HepG2 (cell line): ENCODE data around the gene CROCC. TPM values are rescaled to one million over a fixed set of nuclear protein-coding genes. Genes with fewer than 3 reads are reported as not detected.

Source experiments
- ARID3A ChIP-seq: IDR thresholded peaks from 2 replicates; pipeline ENCODE4 v1.6.1; 2012; ENCODE audit warnings: low read depth, low read length, improper control_type of control experiment
- ATAD3A ChIP-seq: sonication (generic); formaldehyde crosslinking; IDR thresholded peaks from 2 replicates; pipeline ENCODE4 v1.4.0; 2020; ENCODE audit warnings: missing genetic modification reagents
- CEBPG ChIP-seq: IDR thresholded peaks from 2 replicates; pipeline ENCODE4 v1.6.1; 2016
- CREM ChIP-seq, 2 experiments: sonication (generic) in 1 of 2; formaldehyde crosslinking in 1 of 2; IDR thresholded peaks; 2 replicates each; pipeline versions ENCODE4 v1.4.0 to v1.6.1; 2016 to 2020; ENCODE audit warnings: antibody characterized with exemption in 1 of 2, mild to moderate bottlenecking in 1 of 2, missing genetic modification reagents in 1 of 2
- DMAP1 ChIP-seq: IDR thresholded peaks from 2 replicates; pipeline ENCODE4 v1.6.1; 2016
- DR1 ChIP-seq: sonication (generic); formaldehyde crosslinking; IDR thresholded peaks from 2 replicates; pipeline ENCODE4 v1.8.0; 2021; ENCODE audit warnings: mild to moderate bottlenecking, missing genetic modification reagents, inconsistent platforms
- HOXA3 ChIP-seq: sonication (generic); formaldehyde crosslinking; IDR thresholded peaks from 2 replicates; pipeline ENCODE4 v1.5.0; 2020; ENCODE audit warnings: missing genetic modification reagents
- NFKB2 ChIP-seq: sonication (generic); formaldehyde crosslinking; IDR thresholded peaks from 2 replicates; pipeline ENCODE4 v1.4.0; 2020; ENCODE audit warnings: missing genetic modification reagents, borderline replicate concordance
- NR1H2 ChIP-seq: sonication (generic); formaldehyde crosslinking; IDR thresholded peaks from 2 replicates; pipeline ENCODE4 v1.8.1; 2022; ENCODE audit warnings: low read depth, missing genetic modification reagents, borderline replicate concordance
- POLR2AphosphoS2 ChIP-seq: IDR thresholded peaks from 2 replicates; pipeline ENCODE4 v1.6.1; 2011; ENCODE audit warnings: low read depth, low read length, improper control_type of control experiment
- PRDM4 ChIP-seq: sonication (generic); formaldehyde crosslinking; IDR thresholded peaks from 2 replicates; pipeline ENCODE4 v1.9.0; 2021; ENCODE audit warnings: missing genetic modification reagents, borderline replicate concordance
- TBX2 ChIP-seq: sonication (generic); formaldehyde crosslinking; IDR thresholded peaks from 2 replicates; pipeline ENCODE4 v1.5.0; 2020; ENCODE audit warnings: missing genetic modification reagents, mild to moderate bottlenecking, borderline replicate concordance
- TEF ChIP-seq: sonication (generic); formaldehyde crosslinking; IDR thresholded peaks from 2 replicates; pipeline ENCODE4 v1.5.0; 2020; ENCODE audit warnings: missing genetic modification reagents
- ZFY ChIP-seq: sonication (generic); formaldehyde crosslinking; IDR thresholded peaks from 2 replicates; pipeline ENCODE4 v1.4.0; 2020; ENCODE audit warnings: missing genetic modification reagents
- ZNF160 ChIP-seq: sonication (generic); formaldehyde crosslinking; IDR thresholded peaks from 2 replicates; pipeline ENCODE4 v1.8.0; 2022; ENCODE audit warnings: mild to moderate bottlenecking, inconsistent platforms, missing genetic modification reagents
- ZNF34 ChIP-seq: sonication (generic); formaldehyde crosslinking; IDR thresholded peaks from 2 replicates; pipeline ENCODE4 v1.4.0; 2020; ENCODE audit warnings: mild to moderate bottlenecking, missing genetic modification reagents, borderline replicate concordance
- ZNF430 ChIP-seq: sonication (generic); formaldehyde crosslinking; IDR thresholded peaks from 2 replicates; pipeline ENCODE4 v1.9.0; 2021; ENCODE audit warnings: mild to moderate bottlenecking, missing genetic modification reagents
- ZNF570 ChIP-seq: sonication (generic); formaldehyde crosslinking; IDR thresholded peaks from 2 replicates; pipeline ENCODE4 v1.4.0; 2020; ENCODE audit warnings: mild to moderate bottlenecking, missing genetic modification reagents, borderline replicate concordance
- ZNF883 ChIP-seq: sonication (generic); formaldehyde crosslinking; IDR thresholded peaks from 2 replicates; pipeline ENCODE4 v1.5.1; 2020; ENCODE audit warnings: mild to moderate bottlenecking, missing genetic modification reagents; ENCODE audit errors: not compliant biosample characterization
- ZSCAN5A ChIP-seq: sonication (generic); formaldehyde crosslinking; IDR thresholded peaks from 2 replicates; pipeline ENCODE4 v1.8.0; 2022; ENCODE audit warnings: mild to moderate bottlenecking, missing genetic modification reagents, borderline replicate concordance
- ZZZ3 ChIP-seq: sonication (generic); formaldehyde crosslinking; IDR thresholded peaks from 2 replicates; pipeline ENCODE4 v1.4.0; 2020; ENCODE audit warnings: missing genetic modification reagents, mild to moderate bottlenecking, borderline replicate concordance
- polyA plus RNA-seq, 8 experiments: library from polyadenylated mRNA; depleted of rRNA in 3 of 8; stranded (reverse) in 7 of 8; unstranded in 1 of 8; fragments of >200 nt; fragmentation: Illumina TruSeq in 4 of 8; extraction: Trizol in 4 of 8; gene quantifications; 2 replicates each; pipeline versions ENCODE4 v1.2.1 to v1.2.3, GENCODE V29; 2011 to 2016; ENCODE audit warnings: low read depth in 4 of 8, missing spikeins in 1 of 8, mixed read lengths in 1 of 8; ENCODE audit not compliant: insufficient read depth in 1 of 8
- total RNA-seq, 5 experiments: library from RNA; depleted of rRNA; stranded (reverse); fragments of >200 nt; fragmentation: Illumina TruSeq; extraction: Trizol; gene quantifications; 2 replicates each; pipeline ENCODE4 v1.2.3, GENCODE V29; 2016; ENCODE audit warnings: low read depth in 1 of 5

Gene CROCC
- total and polyA plus RNA-seq, 2 of the 13 experiments (the other 11 are each of a cell fraction or from before 2014, with no cell fraction given) = 7.8 to 15.5 TPM

GRCh38 chr1:16905110-16905867, 16.4 kb upstream of the CROCC start (continued):
- no peak for TF ChIP-seq ZNF570
- TF ChIP-seq TEF (CRISPR knock-in tag) = peak; percentile 67; the same call in 1 of the 2 replicates
- no peak for TF ChIP-seq ZNF883 (CRISPR knock-in tag)
- 0 out of 2 replicates have a peak, but pooled peaks have one; percentile 93 for TF ChIP-seq POLR2AphosphoS2
- no peak for TF ChIP-seq ZNF430 (CRISPR knock-in tag)
- TF ChIP-seq ARID3A = peak; percentile 37; the same call in 1 of the 2 replicates
- TF ChIP-seq TBX2 (CRISPR knock-in tag) = peak; percentile 12; the same call in 1 of the 2 replicates
- no peak for TF ChIP-seq ZZZ3 (CRISPR knock-in tag)
- TF ChIP-seq DR1 = peak; percentile 83
- no peak for TF ChIP-seq PRDM4 (CRISPR knock-in tag)
- TF ChIP-seq HOXA3 (CRISPR knock-in tag) = no peak
- TF ChIP-seq CEBPG (CRISPR knock-in tag) = peak; percentile 21; the same call in 1 of the 2 replicates
- TF ChIP-seq ZNF160 = peak; percentile 41; the same call in 1 of the 2 replicates
- no peak for TF ChIP-seq ZFY (CRISPR knock-in tag)
- peak; percentile 86 for TF ChIP-seq DMAP1 (CRISPR knock-in tag)
- no peak; the same call in 1 of the 2 replicates for TF ChIP-seq CREM (IDR thresholded peaks at IDR 0.05)
- TF ChIP-seq CREM (CRISPR knock-in tag; IDR thresholded peaks at IDR 0.05) = no peak
- TF ChIP-seq NR1H2 (CRISPR knock-in tag) = no peak
- 0 out of 2 replicates have a peak, but pooled peaks have one; percentile 56 for TF ChIP-seq NFKB2 (CRISPR knock-in tag)
- TF ChIP-seq ATAD3A = no peak
- TF ChIP-seq ZNF34 (CRISPR knock-in tag) = no peak
- TF ChIP-seq ZSCAN5A = no peak
